Suppressor macrophage treated with lipopolysaccharide for 1 hour (primary cell): ENCODE results near the gene CALY.

Source experiments
- DNase-seq, 3 donors: peaks; one replicate each; pipeline ENCODE4 v3.0.0-alpha.2; 2020 to 2022

Gene CALY

DNA sequence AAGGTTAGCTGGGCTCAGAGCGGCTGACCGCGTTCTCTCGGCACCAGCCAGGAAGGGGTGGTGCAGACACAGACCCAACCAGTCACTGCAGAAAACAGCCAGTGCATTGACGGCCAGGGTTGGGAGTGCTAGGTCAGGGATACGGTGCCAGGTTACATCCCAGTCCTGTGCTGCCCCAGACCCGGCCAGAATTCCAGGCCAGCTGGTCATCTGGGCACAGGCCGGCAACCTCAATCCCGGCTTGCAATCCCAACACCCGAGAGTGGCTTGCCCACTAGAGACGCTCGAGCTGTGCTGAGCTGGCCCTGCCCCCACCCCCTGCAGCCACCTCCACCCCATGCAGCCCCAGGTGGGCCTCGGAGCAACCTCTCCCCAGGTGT is 14.2 kb upstream of the CALY start:
- DNase-seq = no peak

DNA sequence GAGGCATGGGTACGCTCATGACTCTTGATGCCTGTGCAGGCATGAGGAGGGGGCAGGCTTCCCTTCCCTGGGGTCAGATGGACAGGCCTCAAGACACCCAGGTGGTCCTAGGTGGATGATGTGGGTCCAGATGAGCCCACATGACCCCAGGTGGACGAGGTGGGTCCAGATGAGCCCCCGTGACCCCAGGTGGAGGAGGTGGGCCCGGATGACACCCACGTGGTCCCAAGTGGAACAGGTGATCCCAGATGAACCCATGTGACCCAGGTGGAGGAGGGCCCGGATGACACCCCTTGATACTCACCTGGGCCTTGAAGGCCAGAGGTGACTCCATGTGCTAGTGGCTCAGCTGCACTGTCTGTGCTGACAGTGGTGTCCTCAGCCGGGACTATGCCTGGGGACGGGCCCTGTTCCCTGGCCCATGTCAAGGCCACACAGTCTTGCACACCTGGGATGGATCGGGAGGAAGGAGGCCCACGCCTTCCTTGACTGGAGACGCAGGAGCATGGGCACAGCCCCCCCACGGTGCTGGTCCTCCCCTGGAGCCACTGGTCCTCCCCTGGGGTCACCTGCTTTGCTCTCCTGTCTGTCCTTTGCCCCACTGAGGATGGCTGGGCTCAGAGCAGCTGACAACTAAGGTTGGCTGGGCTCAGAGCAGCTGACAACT is 13.7 kb upstream of the CALY start:
- DNase-seq = no peak

DNA sequence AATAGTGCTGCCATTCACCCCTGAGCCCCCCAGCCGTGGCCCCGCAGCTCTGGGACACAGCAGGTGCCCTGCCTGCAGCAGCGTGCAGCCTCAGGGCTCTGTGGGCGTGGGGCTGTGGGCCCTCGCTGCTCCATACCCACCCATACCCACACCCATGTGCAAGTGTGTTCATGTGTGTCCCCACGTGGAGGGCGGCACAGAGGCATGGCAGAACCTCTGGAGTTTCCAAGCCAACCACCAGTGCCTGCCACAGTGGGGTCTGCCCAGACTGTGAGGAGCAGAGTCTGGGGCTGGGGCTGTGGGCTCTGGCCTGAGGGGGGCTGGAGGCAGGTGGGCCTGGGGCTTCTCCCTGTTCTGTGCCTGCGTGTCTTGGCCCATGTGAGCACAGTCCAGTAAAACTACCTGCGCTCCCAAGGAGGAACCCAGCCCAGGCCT is 12.9 kb upstream of the CALY start:
- no peak for DNase-seq

DNA sequence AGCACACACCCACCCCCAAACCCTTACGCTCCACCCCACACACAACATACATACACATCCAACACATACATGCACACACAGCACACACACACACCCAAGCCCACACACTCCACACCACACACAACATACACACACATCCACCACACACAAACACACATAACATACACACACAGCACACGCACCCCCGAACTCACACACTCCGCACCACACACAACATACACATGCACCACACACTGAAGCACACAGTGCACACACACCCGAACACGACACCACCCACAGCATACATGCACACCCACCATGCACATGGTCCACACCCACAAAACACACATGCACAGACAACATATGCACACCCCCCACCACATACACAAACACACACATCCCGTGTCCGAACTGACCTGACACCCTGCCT is 12.5 kb upstream of the CALY start:
- DNase-seq = no peak

DNA sequence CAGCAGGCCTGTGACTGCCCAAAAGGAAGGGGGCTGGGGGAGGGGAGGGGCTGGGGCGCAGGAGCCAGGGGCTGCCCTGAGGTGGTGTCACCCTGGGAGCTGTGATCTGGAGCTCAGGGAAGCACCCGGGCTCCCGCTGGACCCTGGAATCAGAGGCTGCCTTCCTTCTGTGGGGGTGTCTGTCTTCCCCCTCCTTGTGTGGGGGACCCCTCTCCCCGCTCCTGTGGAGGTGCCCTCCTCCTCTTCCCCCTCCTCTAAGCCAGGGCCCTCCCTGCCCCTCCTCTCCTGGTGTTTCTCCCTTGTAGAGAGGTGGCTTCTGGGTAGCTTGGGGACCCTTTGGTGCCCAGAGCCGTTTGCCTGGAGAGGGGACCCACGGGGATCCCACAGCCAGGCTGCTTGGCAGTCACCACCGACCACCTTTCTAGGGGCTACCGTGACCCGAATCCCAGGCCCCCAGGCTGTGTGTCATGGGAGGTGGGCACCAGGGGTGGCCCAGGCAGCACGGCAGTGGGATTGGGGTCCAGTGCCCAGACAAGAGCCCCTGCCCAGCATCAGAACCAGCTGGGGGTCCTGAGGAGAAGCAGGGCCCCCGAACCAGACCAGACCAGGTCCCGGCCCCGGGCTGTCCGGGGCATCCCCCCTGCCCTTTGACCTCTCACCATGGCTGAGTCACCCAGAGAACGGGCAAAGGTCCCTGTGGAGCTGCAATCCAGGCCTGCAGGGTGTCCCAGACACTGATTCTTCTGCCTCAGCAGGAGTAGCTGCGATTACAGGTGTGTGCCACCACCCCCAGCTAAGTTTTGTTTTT is 11.2 kb upstream of the CALY start:
- no peak for DNase-seq

DNA sequence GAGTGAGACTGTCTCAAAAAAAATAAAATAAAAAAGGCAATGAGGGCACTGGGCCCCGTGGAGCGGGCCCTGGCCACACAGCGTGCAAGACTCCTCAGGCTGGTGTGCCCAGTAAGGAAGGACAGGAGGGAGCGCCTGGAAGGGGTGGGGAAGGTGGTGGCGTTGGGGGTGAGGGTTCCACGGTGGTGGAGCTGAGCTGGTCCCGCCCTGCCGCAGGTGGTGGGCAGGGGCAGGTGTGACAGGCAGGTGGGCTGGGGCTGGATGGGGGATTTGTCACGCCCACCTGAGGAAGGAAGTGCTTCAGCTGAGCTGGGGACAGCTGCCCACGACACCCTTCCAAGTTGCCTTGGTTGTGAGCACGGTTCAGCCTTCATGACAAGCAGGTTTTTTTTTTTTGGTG is 9.7 kb upstream of the CALY start:
- DNase-seq = no peak

DNA sequence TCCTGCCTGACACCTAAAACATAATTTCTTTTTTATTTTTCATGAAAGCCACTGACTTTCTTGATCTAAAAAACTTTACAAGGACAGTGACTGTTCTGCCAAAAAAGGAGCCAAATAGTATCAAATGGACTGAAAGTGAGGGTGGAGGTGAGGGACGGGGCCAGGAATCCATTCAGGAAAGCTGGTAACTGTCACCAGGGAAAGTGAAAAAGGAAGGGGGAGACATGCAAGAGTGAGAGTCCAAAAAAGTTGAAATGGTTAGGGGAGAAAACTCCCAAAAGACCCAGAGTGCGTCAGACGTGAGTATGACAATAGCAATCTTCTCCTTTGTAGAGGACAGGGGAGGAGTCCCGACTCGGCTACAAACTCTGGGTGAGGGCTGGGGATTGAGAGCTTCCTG is 7.5 kb upstream of the CALY start:
- no peak for DNase-seq

DNA sequence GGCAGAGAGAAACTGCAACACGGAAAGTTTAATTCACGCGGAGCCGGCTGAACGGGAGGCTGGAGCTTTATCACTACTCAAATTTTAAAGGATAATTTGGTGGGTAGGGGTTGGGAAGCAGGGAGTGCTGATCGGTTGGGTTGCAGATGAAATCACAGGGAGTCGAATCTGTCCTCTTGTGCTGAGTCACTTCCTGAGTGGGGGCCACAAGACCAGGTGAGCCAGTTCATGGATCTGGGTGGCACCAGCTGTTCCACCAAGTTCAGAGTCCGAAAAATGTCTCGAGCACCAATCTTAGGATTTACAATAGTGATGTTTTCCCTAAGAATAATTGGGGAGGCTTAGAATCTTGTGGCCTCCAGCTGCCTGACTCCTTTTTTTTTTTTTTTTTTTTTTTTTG is 6.9 kb upstream of the CALY start:
- DNase-seq = no peak

DNA sequence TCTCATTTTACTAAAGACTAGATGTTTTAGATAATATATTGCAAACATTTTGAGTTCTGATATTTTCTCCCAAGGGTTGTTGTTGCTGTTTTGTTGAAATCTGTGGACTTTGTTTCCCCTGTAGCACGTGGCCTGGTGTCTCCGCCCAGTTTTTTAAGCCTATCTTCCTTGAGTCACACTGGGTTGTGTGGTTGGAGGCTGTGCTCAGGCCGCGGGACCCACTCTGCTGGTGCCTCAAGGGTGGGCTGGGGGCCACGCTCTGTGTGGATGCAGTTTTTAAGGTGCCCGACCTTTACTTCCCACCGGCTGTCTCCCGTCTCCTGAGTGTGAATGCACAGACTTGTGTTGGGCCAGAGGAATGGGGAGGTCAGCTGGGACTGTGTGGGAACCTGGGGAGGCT is 6.2 kb upstream of the CALY start:
- DNase-seq = no peak

DNA sequence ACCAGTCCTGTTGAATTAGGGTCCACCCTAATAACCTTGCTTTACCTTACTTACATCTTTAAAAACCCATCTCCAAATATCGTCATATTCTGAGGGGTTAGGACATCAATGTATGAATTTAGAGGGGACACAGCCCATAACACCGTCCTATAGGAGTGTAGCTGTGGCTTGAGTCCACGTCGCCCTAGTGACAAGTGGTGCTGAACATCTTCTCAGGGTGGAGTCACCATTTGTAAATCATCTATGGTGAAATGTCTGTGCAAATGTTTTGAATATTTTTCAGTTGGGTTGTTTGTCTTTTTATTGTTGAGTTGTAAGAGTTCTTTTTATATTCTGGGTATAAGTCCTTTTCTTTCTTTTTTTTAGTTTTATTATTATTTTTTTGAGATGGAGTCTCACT is 5.3 kb upstream of the CALY start:
- no peak for DNase-seq

DNA sequence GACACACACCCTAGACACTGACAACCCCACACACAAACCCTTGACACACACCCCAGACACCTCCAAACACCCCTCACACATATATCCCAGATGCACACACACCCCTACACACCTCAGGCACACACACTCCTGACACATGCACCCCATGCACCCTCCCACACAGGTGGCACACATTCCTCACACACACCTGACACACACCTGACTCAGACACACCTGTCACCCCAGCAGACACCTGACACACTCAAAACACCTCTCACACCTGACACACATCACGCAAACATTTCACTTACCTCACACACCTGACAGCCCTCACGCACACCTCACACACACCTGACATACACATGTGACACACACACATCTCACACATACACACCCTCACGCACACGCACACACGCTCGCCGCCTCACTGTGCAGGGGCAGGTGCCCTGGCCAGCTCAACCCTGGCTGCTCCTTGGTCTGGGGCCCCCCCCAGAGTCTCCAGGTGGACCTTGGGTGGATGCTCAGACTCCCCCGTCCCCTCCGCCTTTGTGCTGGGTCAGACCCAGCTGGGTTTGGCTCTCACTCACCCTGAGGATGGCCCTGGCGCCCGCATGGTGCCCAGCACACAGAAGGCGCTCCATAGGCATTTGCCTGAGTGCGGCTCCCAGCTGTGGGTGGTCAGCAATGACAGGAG is 3.1 kb upstream of the CALY start:
- DNase-seq = no peak

DNA sequence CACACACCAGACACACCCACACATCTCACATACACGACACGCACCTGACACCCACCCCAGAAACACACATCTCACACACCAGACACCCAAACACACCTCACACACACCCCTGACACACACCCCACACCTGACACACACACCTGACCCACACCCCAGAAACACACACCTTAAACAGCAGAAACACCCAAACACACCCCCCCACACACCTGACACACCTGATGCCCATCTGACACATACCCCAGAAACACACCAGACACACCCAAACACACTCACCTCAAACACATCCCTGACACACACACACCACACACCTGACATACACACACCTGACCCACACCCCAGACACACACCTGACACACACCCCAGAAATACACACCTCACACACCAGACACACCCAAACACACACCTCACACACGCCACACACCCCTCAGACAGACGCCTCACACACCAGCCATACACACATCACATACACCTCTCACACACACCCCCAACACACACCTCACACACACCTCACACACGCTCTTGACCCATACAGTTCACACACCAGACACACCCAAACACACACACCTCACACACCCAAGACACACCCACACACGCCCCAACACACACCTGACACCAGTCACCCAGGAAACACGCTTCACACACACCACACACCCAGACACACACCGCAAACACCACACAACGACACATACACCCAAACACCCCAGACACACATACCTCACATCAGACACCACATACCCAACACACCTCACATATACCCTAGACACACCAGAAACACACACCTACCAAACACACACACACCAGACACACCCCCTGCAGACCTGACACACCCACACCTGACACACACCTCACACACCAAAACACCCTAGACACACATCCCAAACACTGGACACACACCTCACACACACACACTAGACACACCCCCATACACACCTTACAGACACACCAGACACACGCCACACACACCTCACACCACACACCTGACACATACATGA is 1.7 kb upstream of the CALY start:
- no peak for DNase-seq

DNA sequence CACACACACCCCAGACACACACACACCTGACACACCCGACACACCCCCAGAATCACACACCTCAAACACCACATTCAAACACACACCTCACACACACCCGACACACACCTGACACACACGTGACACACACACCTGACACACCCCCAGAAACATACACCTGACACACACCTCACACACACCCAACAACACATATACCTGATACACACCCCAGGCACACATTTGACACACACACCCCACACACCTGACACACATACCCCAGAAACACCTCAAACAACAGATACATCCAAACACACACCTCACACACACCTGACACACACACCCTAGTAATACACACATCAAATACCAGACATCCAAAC is 652 bp upstream of the CALY start:
- no peak for DNase-seq

DNA sequence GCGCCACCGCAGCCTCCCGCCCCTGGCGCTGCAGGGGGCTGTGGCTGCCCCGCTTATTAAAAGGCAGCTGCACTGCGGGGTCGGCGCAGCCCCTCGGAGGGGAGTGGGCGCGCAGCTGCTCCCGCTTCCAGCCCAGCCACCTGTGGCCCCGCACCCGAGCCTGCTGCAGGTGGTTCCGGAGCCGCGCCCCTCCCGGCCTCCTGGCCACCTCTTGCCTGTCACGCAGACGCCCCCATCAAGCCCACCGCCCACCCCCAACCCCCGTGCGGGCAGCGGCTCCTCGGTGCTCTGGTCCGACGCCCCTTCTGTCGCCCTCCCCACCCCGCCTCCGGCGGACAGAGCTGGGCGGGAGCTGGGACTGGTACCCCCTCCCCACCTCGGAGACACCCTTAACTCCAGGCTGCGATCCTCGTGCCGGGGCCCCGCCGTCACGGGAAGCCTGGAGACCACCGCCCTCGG is 549 bp downstream of the CALY start:
- DNase-seq = no peak

DNA sequence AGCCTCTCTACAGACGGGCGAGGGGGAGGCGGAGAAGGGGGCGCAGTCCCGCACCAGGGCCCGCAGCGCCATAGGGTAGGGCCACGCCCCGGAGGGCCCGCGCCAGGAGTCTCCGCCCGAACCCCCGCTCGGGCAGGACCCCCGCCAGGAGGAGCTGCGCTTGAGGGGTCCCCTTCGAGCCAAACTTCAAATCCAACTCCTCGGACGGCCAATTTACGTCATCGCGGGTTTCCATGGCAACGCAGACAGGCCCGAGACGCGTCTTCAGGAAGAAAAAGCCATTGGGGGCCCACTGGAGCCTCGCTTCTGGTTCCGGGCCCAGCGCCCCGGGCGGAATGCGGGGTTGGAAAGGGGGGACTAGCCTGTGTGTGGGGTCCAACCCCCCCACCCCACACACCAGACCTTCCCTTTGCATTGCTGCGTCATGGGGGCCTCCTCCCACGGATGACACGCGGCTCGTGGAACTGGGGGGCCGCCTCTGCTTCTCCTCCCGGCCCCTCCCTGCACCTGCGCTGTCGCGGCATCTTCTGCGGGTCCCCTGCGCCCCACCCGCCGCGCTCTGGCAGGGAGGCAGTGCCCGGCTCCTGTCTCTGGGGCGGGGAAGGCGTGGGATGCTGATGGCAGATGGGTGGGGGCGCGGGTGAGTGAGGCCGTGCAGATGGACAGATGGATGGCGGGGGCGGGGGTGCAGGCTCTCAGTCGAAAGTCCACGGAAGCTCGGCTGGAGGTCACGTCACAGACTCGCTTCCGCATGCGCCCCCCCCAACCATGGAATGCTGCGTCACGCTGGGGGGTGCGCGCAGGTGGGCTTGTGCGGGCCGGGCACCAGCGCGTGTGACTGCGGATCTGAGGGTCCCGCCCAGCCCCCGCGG is 1.2 kb downstream of the CALY start:
- peak; percentile 62 to 66 (median 66) for DNase-seq

DNA sequence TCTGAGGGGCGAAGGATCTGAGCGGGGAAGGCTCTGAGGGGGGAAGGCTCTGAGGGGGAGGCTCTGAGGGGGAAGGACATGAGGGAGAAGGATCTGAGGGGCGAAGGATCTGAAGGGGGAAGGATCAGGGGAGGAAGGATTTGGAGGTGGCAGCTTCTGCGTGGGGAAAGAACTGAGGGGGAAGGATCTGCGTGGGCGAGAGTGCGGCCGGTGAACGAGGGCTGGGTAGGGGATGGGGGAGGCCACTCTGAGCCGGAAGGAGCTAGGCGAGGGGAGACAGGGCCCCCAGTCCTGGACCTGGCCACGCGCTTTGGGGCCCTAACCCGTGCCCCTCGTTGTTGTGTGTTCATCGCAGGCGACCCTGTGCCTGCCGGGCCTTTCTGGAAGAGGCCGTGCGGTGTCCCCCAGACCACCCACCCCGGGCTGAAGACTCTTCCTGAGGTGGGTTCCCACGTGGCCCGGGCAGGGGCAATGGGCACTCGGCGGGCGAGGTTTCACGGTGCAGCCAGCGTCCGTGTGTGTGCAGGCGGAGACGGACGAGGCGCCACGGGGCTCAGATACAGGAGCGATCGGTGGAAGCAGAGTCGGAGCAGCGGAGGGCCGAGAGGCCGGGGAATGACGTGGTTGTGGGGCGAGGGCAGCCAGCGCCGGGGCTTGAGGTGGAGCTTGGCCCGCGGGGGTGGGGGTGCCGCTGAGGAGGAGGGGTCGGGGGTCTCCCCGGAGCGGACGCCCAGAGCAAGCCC is 2.0 kb downstream of the CALY start:
- DNase-seq = no peak

DNA sequence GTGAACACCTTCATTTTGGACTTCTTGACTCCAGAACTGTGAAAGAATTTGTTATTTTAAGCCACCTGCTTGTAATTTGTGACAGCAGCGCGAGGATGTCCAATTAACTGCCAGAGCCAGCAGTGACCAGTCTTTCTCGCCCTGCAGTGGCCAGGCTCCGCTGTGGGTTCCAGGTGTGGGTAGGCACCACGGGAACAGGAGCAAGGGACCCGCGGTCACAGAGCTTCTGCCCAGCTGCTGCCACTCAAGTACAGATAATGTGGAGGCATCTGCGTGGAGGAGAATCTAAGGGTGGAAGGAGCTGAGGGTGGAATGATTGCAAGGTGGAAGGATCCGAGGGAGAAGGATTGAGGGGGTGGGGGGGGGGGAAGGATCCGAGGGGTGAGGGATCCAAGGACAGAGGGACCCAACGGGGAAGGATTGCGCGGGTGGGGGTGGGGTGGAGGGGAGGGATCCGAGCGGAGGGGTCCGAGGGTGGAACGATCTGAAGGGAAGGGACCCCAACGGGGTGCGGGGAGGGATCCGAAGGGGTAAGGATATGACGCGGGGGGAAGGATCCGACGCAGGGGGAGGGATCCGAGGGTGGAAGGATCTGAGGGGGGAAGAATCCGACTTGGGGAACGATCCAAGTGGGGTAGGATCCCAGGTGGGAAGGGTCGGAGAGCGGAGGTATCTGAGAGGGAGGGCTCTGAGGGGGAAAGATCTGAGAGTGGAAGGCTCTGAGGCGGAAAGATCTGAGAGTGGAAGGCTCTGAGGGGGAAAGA is 3.6 kb downstream of the CALY start:
- DNase-seq = no peak

DNA sequence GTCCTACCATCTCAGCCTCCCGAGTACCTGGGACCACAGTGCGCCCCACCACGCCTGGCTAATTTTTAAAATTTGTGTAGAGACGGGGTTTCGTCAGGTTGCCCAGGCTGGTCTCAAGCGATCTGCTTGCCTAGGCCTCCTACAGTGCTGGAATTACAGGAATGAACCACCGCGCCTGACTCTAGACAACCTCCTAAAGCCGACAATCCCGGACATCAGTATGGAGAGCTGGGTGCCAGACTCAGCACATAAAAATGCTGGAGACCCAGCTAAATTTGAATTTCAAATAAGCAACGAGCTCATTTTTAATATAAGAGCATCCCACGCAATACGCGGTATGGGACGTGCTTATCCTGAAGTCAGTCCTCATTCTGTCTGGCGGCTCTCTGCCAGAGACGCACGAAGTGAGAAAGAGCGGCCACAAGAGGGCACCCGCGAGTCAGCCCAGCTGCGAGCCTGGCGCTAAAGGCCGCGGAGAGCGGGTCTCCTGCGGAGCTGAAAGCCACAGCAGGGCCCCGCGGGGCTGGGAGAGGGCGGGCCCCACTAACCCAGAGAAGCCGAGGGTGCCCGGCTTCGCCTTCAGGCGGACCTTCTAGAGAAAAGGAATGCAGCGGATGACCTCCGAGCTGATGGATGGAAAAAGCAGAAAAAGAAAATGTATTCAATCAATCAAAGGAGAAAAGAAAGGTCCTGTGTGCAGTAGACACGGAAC is 7.0 kb downstream of the CALY start:
- DNase-seq = peak; percentile 88 to 95 (median 92)
